GM12878 (cell line): ENCODE data around the gene MVP. TPM values are rescaled to one million over a fixed set of nuclear protein-coding genes. Genes with fewer than 3 reads are reported as not detected.

Experiments used
- ATAC-seq: fragments of 200-7000 bp; cut with Tn5 transposase; 3 replicates; pipeline ENCODE4 v1.9.1; 2020; ENCODE audit warnings: mild to moderate bottlenecking, moderate library complexity
- BruUV-seq: library from RNA; stranded (reverse); fragments of 400-500 nt; replicated peaks from 2 replicates; lab custom pipeline; 2021; lab: Mats Ljungman, UMichigan
- CTCF ChIA-PET: fragments of 300-600 bp; sonication (Branson Sonifier 250); formaldehyde crosslinking; extraction: SDS; loops from one replicate; lab custom pipeline; 2021; ENCODE audit warnings: inconsistent platforms; lab: Yijun Ruan, JAX
- POLR2A ChIA-PET: fragments of 350-600 bp; formaldehyde crosslinking; extraction: SDS; loops from one replicate; lab custom pipeline; 2021; ENCODE audit warnings: inconsistent platforms; lab: Charles Lee
- RAD21 ChIA-PET: fragments of 300-600 bp; sonication (Branson Sonifier 250); formaldehyde crosslinking; loops from one replicate; lab custom pipeline; 2023; ENCODE audit warnings: antibody characterized with exemption; ENCODE audit not compliant: unreplicated experiment; lab: Charles Lee
- SMC1A ChIA-PET: fragments of 300-600 bp; sonication (Branson Sonifier 250); formaldehyde crosslinking; loops from one replicate; lab custom pipeline; 2023; ENCODE audit not compliant: unreplicated experiment, uncharacterized antibody; lab: Charles Lee
- DNase-seq: peaks from one replicate; pipeline ENCODE4 v3.0.0-alpha.2; 2011; ENCODE audit warnings: low read depth, low spot score
- FAIRE-seq: peaks from 3 replicates; lab custom pipeline; 2011; peaks lifted over from hg19 to GRCh38; lab: Jason Lieb, UNC
- H2AFZ ChIP-seq: 2 replicates; pipeline ENCODE4 v1.6.0; 2011; ENCODE audit warnings: low read depth, low read length, control low read depth; ENCODE audit not compliant: control insufficient read depth
- H3K27ac ChIP-seq: 2 replicates; pipeline ENCODE4 v1.5.1; 2011; ENCODE audit warnings: control low read depth; ENCODE audit not compliant: control insufficient read depth, insufficient read depth
- H3K27me3 ChIP-seq, 2 experiments: replicated peaks in 1 of 2; 2 replicates each; pipeline versions ENCODE4 v1.6.0 to v1.6.1; 2011; ENCODE audit warnings: low read length in 1 of 2; ENCODE audit not compliant: control insufficient read depth in 2 of 2, insufficient read depth in 2 of 2
- H3K36me3 ChIP-seq, 2 experiments: 2 replicates each; pipeline ENCODE4 v1.5.1; 2011; ENCODE audit warnings: low read length in 1 of 2; ENCODE audit not compliant: control insufficient read depth in 2 of 2, insufficient read depth in 2 of 2
- H3K4me1 ChIP-seq: 2 replicates; pipeline ENCODE4 v1.6.1; 2011; ENCODE audit warnings: mild to moderate bottlenecking, low read length, moderate library complexity, mixed read lengths; ENCODE audit not compliant: control insufficient read depth, insufficient read depth
- H3K4me2 ChIP-seq: 2 replicates; pipeline ENCODE4 v1.6.0; 2011; ENCODE audit warnings: control low read depth; ENCODE audit not compliant: control insufficient read depth, insufficient read depth
- H3K4me3 ChIP-seq: fragments of 200-600 bp; sonication (generic); 2 replicates; pipeline ENCODE4 v1.5.1; 2016
- H3K79me2 ChIP-seq: 2 replicates; pipeline ENCODE4 v1.6.0; 2011; ENCODE audit warnings: low read length; ENCODE audit not compliant: control insufficient read depth, insufficient read depth
- H3K9ac ChIP-seq: 2 replicates; pipeline ENCODE4 v1.8.0; 2011; ENCODE audit warnings: low read length, control low read depth, mixed read lengths; ENCODE audit not compliant: control insufficient read depth, insufficient read depth
- H3K9me3 ChIP-seq: replicated peaks from 3 replicates; pipeline ENCODE4 v1.5.1; 2011; ENCODE audit warnings: mild to moderate bottlenecking, low read length; ENCODE audit not compliant: control insufficient read depth, insufficient read depth
- H4K20me1 ChIP-seq: 2 replicates; pipeline ENCODE4 v1.6.0; 2011; ENCODE audit not compliant: control insufficient read depth, insufficient read depth
- CHD2 ChIP-seq: IDR thresholded peaks from 2 replicates; pipeline ENCODE4 v1.6.1; 2011; ENCODE audit warnings: low read depth, low read length, improper control_type of control experiment, borderline replicate concordance
- KDM1A ChIP-seq: fragments of 200-600 bp; sonication (generic); IDR thresholded peaks from 2 replicates; pipeline ENCODE4 v1.6.1; 2016; ENCODE audit warnings: borderline replicate concordance
- MXI1 ChIP-seq: fragments of 150-350 bp; IDR thresholded peaks from 2 replicates; pipeline ENCODE4 v1.6.1; 2011; ENCODE audit warnings: low read depth, mild to moderate bottlenecking, inconsistent platforms, low read length, improper control_type of control experiment
- NFYB ChIP-seq: IDR thresholded peaks from 2 replicates; pipeline ENCODE4 v1.6.1; 2011; ENCODE audit warnings: low read depth, mild to moderate bottlenecking, low read length, improper control_type of control experiment, moderate library complexity; ENCODE audit not compliant: insufficient read depth
- NR2C1 ChIP-seq: fragments of 450-650 bp; IDR thresholded peaks from 2 replicates; pipeline ENCODE4 v1.6.1; 2017; ENCODE audit warnings: antibody characterized with exemption, mild to moderate bottlenecking, moderate library complexity
- RB1 ChIP-seq: fragments of 450-650 bp; formaldehyde crosslinking; IDR thresholded peaks from 2 replicates; pipeline ENCODE4 v1.6.1; 2017; ENCODE audit warnings: mild to moderate bottlenecking, borderline replicate concordance
- STAT1 ChIP-seq: fragments of 450-650 bp; conservative IDR thresholded peaks from 2 replicates; pipeline ENCODE4 v1.6.1; 2014; ENCODE audit warnings: antibody characterized with exemption, mild to moderate bottlenecking
- STAT3 ChIP-seq: IDR thresholded peaks from 2 replicates; pipeline ENCODE4 v1.6.1; 2011; ENCODE audit warnings: low read depth, low read length, improper control_type of control experiment
- TCF12 ChIP-seq: IDR thresholded peaks from 2 replicates; pipeline ENCODE4 v1.6.1; 2011; ENCODE audit warnings: low read depth, mild to moderate bottlenecking, low read length
- WGBS: methylation state at CpG from one replicate; pipeline ENCODE4 v1.1.6; 2016; ENCODE audit warnings: low lambda C conversion rate; ENCODE audit not compliant: insufficient replicate concordance, insufficient coverage; ENCODE audit errors: missing lambda C conversion rate; 5-methylcytosine and 5-hydroxymethylcytosine counted together
- in situ Hi-C: fragments of 300-500 bp; cut with MboI; formaldehyde crosslinking; loops from 9 replicates; pipeline ENCODE4 v1.14.3; 2018; ENCODE audit warnings: mixed read lengths
- intact Hi-C: fragments of 100-400 bp; cut with micrococcal nuclease; formaldehyde crosslinking; loops from one replicate; pipeline ENCODE4 v1.14.2; 2022; ENCODE audit not compliant: unreplicated experiment
- polyA plus RNA-seq, 11 experiments: library from polyadenylated mRNA; depleted of rRNA in 4 of 11; unstranded in 6 of 11; stranded (reverse) in 5 of 11; fragments of >200 nt; fragmentation: Nextera tagmentation in 4 of 11; fragmentation: Illumina TruSeq in 1 of 11; extraction: Ambion mirVana in 4 of 11; extraction: Trizol in 1 of 11; gene quantifications; 1 replicate in 1 of 11; 2 replicates in 10 of 11; pipeline versions ENCODE4 v1.2.1 to v1.2.3, GENCODE V29; 2011 to 2016; ENCODE audit warnings: inconsistent platforms in 2 of 11, missing spikeins in 2 of 11, low read depth in 1 of 11
- total RNA-seq, 4 experiments: library from RNA; depleted of rRNA in 3 of 4; stranded (reverse); fragments of >200 nt in 3 of 4; fragmentation: Illumina TruSeq in 1 of 4; extraction: Trizol in 1 of 4; gene quantifications; 2 replicates each; pipeline versions ENCODE4 v1.2.1 to v1.2.3, GENCODE V29; 2013 to 2021
- TF ChIP-seq, protein P1 (sequence below): fragments of 450-650 bp; IDR thresholded peaks from 2 replicates; pipeline ENCODE4 v1.6.1; 2017; ENCODE audit warnings: low read depth, mild to moderate bottlenecking, moderate library complexity
- TF ChIP-seq, protein P2 (sequence below): fragments of 450-650 bp; formaldehyde crosslinking; IDR thresholded peaks from 2 replicates; pipeline ENCODE4 v1.4.0; 2020; ENCODE audit warnings: mild to moderate bottlenecking, moderate library complexity

MVP gene
- total and polyA plus RNA-seq, 10 of the 15 experiments (the other 5 are each of a cell fraction or from before 2014, with no cell fraction given) = 0.98 to 74.2 (median 54.7) TPM

DNA sequence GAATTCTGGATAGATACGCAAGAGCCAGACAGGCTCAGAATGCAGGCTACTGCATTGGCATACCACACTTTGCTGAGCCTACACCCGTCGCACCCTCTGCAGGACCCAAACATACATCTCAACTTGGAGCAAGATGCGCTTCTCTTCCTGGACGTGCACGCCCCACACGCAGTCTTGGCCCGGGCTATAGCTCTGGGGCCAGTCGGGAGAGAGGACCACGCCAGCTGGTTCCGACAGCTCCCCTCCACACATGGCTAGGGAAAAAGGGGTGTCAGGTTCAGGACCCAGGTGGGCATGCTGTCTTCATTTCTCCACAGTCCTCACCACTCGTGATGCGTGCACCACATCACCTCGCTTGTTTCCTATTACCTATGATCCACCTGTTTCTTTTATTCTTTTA lies 57.9 kb downstream of the MVP start:
- H4K20me1 ChIP-seq = no peaks in the 10 kb centered on the region
- H3K9ac ChIP-seq = no peak overlapping the region
- H3K4me2 ChIP-seq = no peak overlapping the region
- ATAC-seq (no peak), DNase-seq (no peak), FAIRE-seq (no peak)
- ChIA-PET SMC1A (interaction anchor here (1.2 kb wide), 1 partner anchor 84 kb away, joined by 3 read pairs; no protein-coding TSS in a partner anchor), POLR2A (interaction anchor here (0.7 kb wide), 1 partner anchor 13 kb away, joined by 4 read pairs; no protein-coding TSS in a partner anchor), CTCF (no interaction called here), RAD21 (no interaction called here)
- WGBS = 89% methylated on average over 14 of the region's 14 CpGs
- H3K9me3 ChIP-seq = no peaks in the 10 kb centered on the region
- no TSS peak for BruUV-seq
- no peaks in the 10 kb centered on the region for H3K79me2 ChIP-seq
- intact Hi-C loops = no loop called here
- TF ChIP-seq, protein P1, sequence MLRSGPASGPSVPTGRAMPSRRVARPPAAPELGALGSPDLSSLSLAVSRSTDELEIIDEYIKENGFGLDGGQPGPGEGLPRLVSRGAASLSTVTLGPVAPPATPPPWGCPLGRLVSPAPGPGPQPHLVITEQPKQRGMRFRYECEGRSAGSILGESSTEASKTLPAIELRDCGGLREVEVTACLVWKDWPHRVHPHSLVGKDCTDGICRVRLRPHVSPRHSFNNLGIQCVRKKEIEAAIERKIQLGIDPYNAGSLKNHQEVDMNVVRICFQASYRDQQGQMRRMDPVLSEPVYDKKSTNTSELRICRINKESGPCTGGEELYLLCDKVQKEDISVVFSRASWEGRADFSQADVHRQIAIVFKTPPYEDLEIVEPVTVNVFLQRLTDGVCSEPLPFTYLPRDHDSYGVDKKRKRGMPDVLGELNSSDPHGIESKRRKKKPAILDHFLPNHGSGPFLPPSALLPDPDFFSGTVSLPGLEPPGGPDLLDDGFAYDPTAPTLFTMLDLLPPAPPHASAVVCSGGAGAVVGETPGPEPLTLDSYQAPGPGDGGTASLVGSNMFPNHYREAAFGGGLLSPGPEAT = no peak
- TF ChIP-seq STAT3 = no peak
- no peak for TF ChIP-seq NFYB
- TF ChIP-seq MXI1 = no peak
- peaks cover 4 to 5% of the 10 kb centered on the region in 2 experiments; a peak in 3 of 4 replicates for H3K27me3 ChIP-seq
- H3K4me1 ChIP-seq = no peaks in the 10 kb centered on the region
- no peak overlapping the region for H3K27ac ChIP-seq
- H3K4me3 ChIP-seq = no peak overlapping the region
- H2AFZ ChIP-seq = no peak overlapping the region
- no peaks in the 10 kb centered on the region for H3K36me3 ChIP-seq
- in situ Hi-C loops = no loop called here

DNA sequence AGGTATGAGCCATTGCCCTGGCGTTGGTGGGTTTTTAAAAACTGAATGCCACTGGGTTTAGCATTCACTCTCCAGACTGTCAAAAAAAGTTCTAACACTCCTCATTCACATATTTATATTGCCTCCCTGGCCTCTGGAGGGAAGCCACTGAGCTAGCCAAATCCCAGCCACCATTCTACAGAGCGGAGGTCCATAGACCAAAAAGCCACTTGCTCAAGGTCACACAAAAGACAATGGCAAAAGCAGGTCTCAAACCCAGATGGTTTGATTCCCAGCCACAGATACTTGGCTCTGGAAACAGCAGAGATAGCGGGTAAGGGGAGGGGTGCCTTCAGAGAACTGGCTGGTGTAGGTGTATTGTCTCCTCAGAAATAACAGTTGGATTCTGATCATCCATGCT lies 60.8 kb downstream of the MVP start:
- H4K20me1 ChIP-seq = no peaks in the 10 kb centered on the region
- SMC1A ChIA-PET = no interaction called here
- CTCF ChIA-PET = no interaction called here
- no peak for TF ChIP-seq STAT1
- no peak for TF ChIP-seq RB1
- TF ChIP-seq, protein P2, sequence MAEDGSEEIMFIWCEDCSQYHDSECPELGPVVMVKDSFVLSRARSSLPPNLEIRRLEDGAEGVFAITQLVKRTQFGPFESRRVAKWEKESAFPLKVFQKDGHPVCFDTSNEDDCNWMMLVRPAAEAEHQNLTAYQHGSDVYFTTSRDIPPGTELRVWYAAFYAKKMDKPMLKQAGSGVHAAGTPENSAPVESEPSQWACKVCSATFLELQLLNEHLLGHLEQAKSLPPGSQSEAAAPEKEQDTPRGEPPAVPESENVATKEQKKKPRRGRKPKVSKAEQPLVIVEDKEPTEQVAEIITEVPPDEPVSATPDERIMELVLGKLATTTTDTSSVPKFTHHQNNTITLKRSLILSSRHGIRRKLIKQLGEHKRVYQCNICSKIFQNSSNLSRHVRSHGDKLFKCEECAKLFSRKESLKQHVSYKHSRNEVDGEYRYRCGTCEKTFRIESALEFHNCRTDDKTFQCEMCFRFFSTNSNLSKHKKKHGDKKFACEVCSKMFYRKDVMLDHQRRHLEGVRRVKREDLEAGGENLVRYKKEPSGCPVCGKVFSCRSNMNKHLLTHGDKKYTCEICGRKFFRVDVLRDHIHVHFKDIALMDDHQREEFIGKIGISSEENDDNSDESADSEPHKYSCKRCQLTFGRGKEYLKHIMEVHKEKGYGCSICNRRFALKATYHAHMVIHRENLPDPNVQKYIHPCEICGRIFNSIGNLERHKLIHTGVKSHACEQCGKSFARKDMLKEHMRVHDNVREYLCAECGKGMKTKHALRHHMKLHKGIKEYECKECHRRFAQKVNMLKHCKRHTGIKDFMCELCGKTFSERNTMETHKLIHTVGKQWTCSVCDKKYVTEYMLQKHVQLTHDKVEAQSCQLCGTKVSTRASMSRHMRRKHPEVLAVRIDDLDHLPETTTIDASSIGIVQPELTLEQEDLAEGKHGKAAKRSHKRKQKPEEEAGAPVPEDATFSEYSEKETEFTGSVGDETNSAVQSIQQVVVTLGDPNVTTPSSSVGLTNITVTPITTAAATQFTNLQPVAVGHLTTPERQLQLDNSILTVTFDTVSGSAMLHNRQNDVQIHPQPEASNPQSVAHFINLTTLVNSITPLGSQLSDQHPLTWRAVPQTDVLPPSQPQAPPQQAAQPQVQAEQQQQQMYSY (CRISPR knock-in tag) = no peak
- no peak for TF ChIP-seq CHD2
- no peak for TF ChIP-seq NR2C1
- TF ChIP-seq TCF12 = no peak
- no peak for TF ChIP-seq KDM1A

More for the DNA sequence above, 60.8 kb downstream of the MVP start:
- peaks cover 4 to 5% of the 10 kb centered on the region in 2 experiments; a peak in 3 of 4 replicates for H3K27me3 ChIP-seq
- WGBS = 26% methylated on average over 3 of the region's 3 CpGs
- no peak overlapping the region for H3K27ac ChIP-seq
- ChIA-PET RAD21 (no interaction called here), POLR2A (no interaction called here)
- intact Hi-C loops = no loop called here
- no peak for DNase-seq
- no peak overlapping the region for H2AFZ ChIP-seq
- no peaks in the 10 kb centered on the region for H3K9me3 ChIP-seq
- ATAC-seq = no peak
- H3K36me3 ChIP-seq = no peaks in the 10 kb centered on the region
- no peak overlapping the region for H3K4me3 ChIP-seq
- H3K79me2 ChIP-seq = no peaks in the 10 kb centered on the region
- no TSS peak for BruUV-seq
- FAIRE-seq = no peak
- no peaks in the 10 kb centered on the region for H3K4me1 ChIP-seq
- in situ Hi-C loops = no loop called here
- H3K4me2 ChIP-seq = no peak overlapping the region
- H3K9ac ChIP-seq = no peak overlapping the region
